Tibial artery (tissue), 4 donors: ENCODE results near the gene S100A8.

Experiments used
- DNase-seq, 2 donors: peaks; one replicate each; pipeline ENCODE4 v3.0.0-alpha.2; 2019
- H3K27ac ChIP-seq, 2 donors: fragments of 200-600 bp; sonication (generic) in 1 of 2; 1 replicate in 1 of 2; 2 replicates in 1 of 2; pipeline ENCODE4 v1.5.1; 2018 to 2019; ENCODE audit warnings: mild to moderate bottlenecking in 1 of 2
- H3K27me3 ChIP-seq, 2 donors: fragments of 200-600 bp; sonication (generic) in 1 of 2; one replicate each; pipeline versions ENCODE4 v1.5.1 to v1.6.0; 2016 to 2019
- H3K36me3 ChIP-seq, 3 donors: fragments of 200-600 bp; sonication (generic) in 2 of 3; one replicate each; pipeline ENCODE4 v1.5.1; 2016 to 2019; ENCODE audit warnings: mild to moderate bottlenecking in 2 of 3
- H3K4me1 ChIP-seq, 4 donors: fragments of 200-600 bp; sonication (generic) in 2 of 4; 1 replicate in 3 of 4; 2 replicates in 1 of 4; pipeline ENCODE4 v1.5.1; 2016 to 2019
- H3K4me3 ChIP-seq, 2 donors: fragments of 200-600 bp; sonication (generic) in 1 of 2; 1 replicate in 1 of 2; 2 replicates in 1 of 2; pipeline ENCODE4 v1.5.1; 2018 to 2019; ENCODE audit warnings: mild to moderate bottlenecking in 2 of 2
- H3K9me3 ChIP-seq, 3 donors: fragments of 200-600 bp; sonication (generic) in 1 of 3; one replicate each; pipeline ENCODE4 v1.5.1; 2016 to 2019
- intact Hi-C: fragments of 100-400 bp; cut with DNase I; formaldehyde crosslinking; loops from one replicate; pipeline ENCODE4 v1.15.0; 2023; ENCODE audit warnings: low total_unique reads
- TF ChIP-seq, protein P1 (sequence below), 2 experiments: fragments of 200-600 bp in 1 of 2; fragments of 450-650 bp in 1 of 2; IDR thresholded peaks; one replicate each; pipeline ENCODE4 v1.5.1; 2017 to 2019; ENCODE audit warnings: antibody characterized with exemption in 2 of 2, mild to moderate bottlenecking in 1 of 2, moderate library complexity in 1 of 2

S100A8 gene

DNA sequence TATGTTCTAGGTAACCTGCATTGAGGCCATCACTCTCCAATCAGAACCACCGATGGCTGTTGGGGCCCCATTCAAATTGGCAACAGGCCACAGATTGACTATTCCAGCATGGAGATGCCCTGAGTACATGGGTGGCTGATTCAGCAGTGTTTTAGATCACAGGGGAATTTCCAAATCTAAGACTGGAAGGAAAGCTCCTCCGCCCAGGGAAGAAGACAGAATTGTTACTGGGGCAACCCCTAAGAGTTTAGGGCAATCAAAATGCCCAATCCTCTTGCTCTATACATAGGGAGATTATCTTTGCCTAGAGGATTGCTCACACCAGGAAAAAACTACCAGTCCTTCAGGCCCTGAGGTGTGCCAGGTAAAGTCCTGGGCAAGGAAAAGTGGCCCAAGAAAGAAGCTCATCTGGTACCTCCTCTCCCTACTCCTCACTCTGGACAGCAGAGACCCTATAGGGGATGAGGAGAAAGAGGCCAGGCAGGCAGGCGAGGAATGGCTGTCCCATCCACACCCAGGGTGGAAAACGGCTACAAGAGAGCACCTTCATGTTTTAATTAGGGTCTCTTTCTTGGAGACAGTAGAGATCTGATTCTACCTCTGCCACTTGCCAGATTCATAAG is 5.8 kb downstream of the S100A8 start:
- intact Hi-C loops: no loop called here
- TF ChIP-seq, protein P1, sequence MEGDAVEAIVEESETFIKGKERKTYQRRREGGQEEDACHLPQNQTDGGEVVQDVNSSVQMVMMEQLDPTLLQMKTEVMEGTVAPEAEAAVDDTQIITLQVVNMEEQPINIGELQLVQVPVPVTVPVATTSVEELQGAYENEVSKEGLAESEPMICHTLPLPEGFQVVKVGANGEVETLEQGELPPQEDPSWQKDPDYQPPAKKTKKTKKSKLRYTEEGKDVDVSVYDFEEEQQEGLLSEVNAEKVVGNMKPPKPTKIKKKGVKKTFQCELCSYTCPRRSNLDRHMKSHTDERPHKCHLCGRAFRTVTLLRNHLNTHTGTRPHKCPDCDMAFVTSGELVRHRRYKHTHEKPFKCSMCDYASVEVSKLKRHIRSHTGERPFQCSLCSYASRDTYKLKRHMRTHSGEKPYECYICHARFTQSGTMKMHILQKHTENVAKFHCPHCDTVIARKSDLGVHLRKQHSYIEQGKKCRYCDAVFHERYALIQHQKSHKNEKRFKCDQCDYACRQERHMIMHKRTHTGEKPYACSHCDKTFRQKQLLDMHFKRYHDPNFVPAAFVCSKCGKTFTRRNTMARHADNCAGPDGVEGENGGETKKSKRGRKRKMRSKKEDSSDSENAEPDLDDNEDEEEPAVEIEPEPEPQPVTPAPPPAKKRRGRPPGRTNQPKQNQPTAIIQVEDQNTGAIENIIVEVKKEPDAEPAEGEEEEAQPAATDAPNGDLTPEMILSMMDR (IDR thresholded peaks at IDR 0.05): no peak

DNA sequence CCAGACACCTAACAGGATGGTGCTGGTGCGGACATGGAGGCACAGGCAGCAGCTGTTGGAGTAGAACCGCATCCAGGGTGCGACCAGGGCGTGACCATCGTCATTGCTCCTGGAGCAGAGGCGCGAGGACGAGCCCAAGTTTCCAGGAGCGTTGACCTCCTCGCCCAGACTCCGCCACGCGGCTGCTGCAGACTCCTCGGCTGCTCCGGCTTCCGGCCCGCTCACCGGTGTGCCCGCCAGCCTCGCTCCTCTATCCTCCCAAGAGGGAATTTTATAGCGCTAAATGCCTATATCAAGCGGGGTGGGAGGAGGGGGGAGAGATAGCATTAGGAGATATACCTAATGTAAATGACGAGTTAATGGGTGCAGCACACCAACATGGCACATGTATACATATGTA is 10.2 kb downstream of the S100A8 start:
- peaks cover 0 to 14% (median 12%) of the 10 kb centered on the region in 3 donors for H3K9me3 ChIP-seq
- no peak overlapping the region for H3K4me3 ChIP-seq
- H3K27me3 ChIP-seq: no peaks in the 10 kb centered on the region
- DNase-seq: peak in 1 of 2 donors; percentile 28
- no peak overlapping the region for H3K27ac ChIP-seq
- TF ChIP-seq, protein P1 (IDR thresholded peaks at IDR 0.05): no peak
- intact Hi-C loops: no loop called here
- no peaks in the 10 kb centered on the region for H3K36me3 ChIP-seq
- no peaks in the 10 kb centered on the region for H3K4me1 ChIP-seq

More for the DNA sequence above, 5.8 kb downstream of the S100A8 start:
- DNase-seq: peak in 1 of 2 donors; percentile 28
- no peak overlapping the region for H3K27ac ChIP-seq
- H3K9me3 ChIP-seq: peaks cover 0 to 14% (median 7%) of the 10 kb centered on the region in 3 donors
- H3K27me3 ChIP-seq: no peaks in the 10 kb centered on the region
- no peaks in the 10 kb centered on the region for H3K36me3 ChIP-seq
- H3K4me1 ChIP-seq: no peaks in the 10 kb centered on the region
- no peak overlapping the region for H3K4me3 ChIP-seq

DNA sequence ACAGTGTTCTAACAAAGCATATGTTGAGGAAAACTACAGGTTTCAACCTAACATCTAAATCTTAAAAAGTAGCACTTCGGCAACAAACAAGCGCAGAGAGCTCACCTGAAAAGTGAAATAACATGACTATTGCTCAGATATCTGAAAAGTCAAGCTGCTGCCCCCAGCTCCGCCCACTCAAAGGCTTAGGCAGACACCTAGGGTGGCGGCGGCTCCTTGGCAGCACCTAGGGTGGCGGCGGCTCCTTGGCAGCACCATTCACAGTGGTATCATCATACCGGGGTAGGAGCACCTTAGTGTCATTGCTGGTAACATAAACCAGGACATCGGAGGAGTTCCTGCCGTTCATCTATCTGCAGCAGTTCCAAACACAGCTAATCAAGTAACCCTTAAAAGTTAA is 11.3 kb downstream of the S100A8 start:
- TF ChIP-seq, protein P1 (IDR thresholded peaks at IDR 0.05): no peak
- intact Hi-C loops: no loop called here
- H3K27ac ChIP-seq: no peak overlapping the region
- H3K36me3 ChIP-seq: no peaks in the 10 kb centered on the region
- peak in 1 of 2 donors; percentile 32 for DNase-seq
- H3K9me3 ChIP-seq: peaks cover 0 to 14% (median 12%) of the 10 kb centered on the region in 3 donors
- H3K4me1 ChIP-seq: no peaks in the 10 kb centered on the region
- no peaks in the 10 kb centered on the region for H3K27me3 ChIP-seq
- H3K4me3 ChIP-seq: no peak overlapping the region

GRCh38 chr1:153375511-153375910 is 15.4 kb downstream of the S100A8 start, which contains the start of gene S100A12:
TSS of gene S100A12 (minus strand) at chr1:153375621. CDS start at chr1:153374592, 1,029 bp downstream.
- Histone ChIP-seq H3K36me3 (no peaks in the 10 kb centered on the region), H3K4me3 (no peak within 1 kb of the TSS), H3K4me1 (no peaks in the 10 kb centered on the region), H3K27me3 (peaks cover 0 to 3% of the 10 kb centered on the region in 2 donors), H3K27ac (no peak within 1 kb of the TSS), H3K9me3 (peaks cover 0 to 6% (median 0%) of the 10 kb centered on the region in 3 donors)
- intact Hi-C loops: no loop called here
- DNase-seq: peak in 1 of 2 donors; percentile 15
- TF ChIP-seq, protein P1 (IDR thresholded peaks at IDR 0.05): no peak

- H3K4me1 ChIP-seq: no peaks in the 10 kb centered on the region
- no peak overlapping the region for H3K27ac ChIP-seq
- H3K4me3 ChIP-seq: no peak overlapping the region
- DNase-seq: peak in 1 of 2 donors; percentile 37
- intact Hi-C loops: no loop called here
- TF ChIP-seq, protein P1 (IDR thresholded peaks at IDR 0.05): no peak
- no peaks in the 10 kb centered on the region for H3K9me3 ChIP-seq
- no peaks in the 10 kb centered on the region for H3K36me3 ChIP-seq
- H3K27me3 ChIP-seq: peaks cover 0 to 3% of the 10 kb centered on the region in 2 donors
Observed at GRCh38 chr1:153374071-153374470, 16.8 kb downstream of the S100A8 start.
